HG02852 (cell line): ENCODE data around the gene VIT.
"Not testable (repeated sequence)": the region's sequence is repeated elsewhere in the genome, so short reads cannot be mapped to it uniquely, and the experiment has no call there.

Experiments used
- ATAC-seq: cut with Tn5 transposase; IDR thresholded peaks from one replicate; pipeline ENCODE4 v1.9.1; 2021; ENCODE audit warnings: mild to moderate bottlenecking, moderate library complexity; ENCODE audit not compliant: unreplicated experiment

Gene VIT

GRCh38 chr2:36801088-36801487 is 104.6 kb downstream of the VIT start:
- no peak for ATAC-seq

DNA sequence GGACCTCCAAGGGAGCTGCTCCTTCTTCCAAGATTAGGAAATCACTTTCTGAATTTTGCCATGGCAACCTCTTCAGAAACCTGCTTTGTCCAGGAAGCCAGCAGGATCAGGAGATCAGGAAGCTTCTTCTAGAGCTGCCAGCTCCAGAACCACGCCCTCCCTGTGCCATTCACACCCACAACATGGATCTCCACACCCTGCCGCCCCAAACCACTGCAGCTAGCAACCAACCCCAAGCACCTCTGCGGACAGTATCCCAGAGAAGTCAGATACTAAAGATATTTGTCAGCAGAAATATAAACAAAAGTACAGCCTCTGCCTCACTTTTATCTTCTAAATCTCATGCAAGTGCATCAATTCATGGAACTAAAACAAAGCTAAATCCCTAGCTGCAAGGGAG is 106.4 kb downstream of the VIT start:
- ATAC-seq = no peak

DNA sequence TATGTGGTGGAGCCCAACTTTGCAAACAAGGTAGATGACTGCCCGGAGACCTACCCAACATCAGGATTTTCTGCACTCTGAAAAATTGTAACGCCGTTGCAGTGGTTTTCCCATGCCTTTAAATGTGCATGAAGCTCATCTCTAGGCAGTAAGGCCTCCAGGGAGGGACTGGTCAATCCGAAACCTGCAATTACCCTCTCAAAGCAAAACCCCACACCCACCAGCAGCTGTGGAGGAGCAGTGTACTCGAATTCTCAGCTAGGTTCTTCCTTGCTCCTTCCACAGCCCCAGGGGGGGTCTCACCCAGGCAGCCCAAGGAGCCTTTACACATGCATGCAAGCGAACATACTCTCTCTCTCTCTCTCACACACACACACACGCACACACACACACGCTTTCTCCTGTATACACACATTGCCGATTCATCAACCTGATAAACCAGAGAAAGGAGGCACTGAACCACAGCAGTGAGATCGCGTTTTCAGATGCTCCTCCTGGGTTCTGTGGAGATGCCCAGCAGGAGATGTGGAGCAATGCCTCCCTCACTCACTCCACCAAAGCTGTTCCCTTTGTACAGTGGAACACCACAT is 109.2 kb downstream of the VIT start:
- no peak for ATAC-seq

GRCh38 chr2:36807223-36807886 is 110.8 kb downstream of the VIT start:
- ATAC-seq = no peak

DNA sequence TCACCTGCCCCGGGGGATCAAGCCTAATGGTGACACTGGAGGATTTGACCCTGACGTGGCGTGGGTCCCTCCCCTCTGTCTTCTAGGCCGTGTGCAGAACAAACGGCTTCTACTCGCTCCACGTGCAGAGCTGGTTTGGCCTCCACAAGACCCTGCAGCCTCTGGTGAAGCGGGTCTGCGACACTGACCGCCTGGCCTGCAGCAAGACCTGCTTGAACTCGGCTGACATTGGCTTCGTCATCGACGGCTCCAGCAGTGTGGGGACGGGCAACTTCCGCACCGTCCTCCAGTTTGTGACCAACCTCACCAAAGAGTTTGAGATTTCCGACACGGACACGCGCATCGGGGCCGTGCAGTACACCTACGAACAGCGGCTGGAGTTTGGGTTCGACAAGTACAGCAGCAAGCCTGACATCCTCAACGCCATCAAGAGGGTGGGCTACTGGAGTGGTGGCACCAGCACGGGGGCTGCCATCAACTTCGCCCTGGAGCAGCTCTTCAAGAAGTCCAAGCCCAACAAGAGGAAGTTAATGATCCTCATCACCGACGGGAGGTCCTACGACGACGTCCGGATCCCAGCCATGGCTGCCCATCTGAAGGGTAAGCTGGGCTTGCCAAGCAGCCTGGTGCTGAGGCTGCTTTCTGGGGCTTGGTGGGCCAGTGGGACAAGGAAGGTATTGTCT is 112.0 kb downstream of the VIT start:
- ATAC-seq = no peak

- ATAC-seq = no peak
Observed at GRCh38 chr2:36809069-36809445, 112.5 kb downstream of the VIT start.

- ATAC-seq = no peak
Observed at GRCh38 chr2:36811071-36811470, 114.6 kb downstream of the VIT start.

DNA sequence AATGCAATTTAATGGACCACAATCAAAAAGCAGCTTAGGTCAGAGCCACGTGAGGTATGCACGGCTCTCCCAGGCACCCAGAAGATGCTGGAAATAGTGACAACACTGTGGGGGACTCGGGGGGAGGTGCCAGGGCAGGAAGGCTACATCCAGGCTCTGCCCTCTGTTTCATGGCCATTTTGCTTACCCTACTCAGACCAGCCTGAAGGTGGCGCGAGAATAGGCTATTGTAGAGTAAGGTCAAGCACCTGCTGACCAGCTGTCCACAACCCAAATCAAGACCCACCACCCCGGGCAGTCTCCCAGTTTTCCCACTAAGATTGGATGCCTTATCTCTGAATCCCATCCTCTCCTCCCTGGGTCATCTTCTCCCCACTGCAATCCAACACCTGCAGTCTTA is 115.7 kb downstream of the VIT start:
- no peak for ATAC-seq

DNA sequence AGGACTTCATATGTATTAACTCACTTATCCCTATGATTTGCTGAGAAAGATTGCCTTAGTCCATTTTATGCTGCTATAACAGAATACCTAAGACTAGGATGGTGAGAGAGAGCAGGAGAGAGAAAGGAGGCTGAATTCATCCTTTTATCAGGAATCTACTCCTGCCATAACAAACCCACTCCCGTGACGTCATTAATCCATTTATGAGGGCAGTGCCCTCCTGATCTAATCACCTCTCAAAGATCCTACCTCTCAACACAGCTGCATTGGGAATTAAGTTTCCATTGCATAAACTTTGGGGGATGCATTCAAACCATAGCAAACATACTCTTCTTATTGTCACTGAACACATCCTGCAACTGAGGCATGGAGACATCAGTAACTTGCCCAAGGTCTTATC is 122.0 kb downstream of the VIT start:
- ATAC-seq = no peak

DNA sequence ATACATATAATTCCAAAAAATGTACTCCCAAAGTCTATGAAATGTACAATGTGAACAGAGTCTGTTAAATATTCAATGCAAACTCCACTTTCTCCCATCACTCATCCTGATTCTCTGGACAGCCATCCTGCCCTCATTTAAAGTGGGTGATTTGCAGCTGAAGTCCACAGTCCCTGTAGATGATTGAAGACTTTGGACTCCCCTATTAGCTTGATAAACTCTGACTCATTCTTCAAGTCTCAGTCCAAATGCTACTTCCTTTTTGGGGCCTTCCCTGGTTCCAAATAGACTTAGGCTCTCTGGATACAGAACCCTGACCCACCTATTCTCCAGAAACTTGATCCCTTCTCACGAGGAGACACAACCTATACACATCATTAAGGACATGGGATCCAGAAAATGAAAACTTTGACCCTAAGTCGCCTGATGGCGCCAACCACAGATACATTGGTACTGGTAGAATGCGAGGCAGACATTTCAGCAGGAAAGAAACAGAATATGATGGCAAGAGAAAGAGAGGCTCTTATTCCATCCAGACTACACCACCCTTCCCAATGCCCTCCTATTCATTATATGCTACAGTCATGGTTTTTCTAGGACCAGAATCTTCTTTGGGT is 122.7 kb downstream of the VIT start:
- ATAC-seq = no peak

- no peak for ATAC-seq
Observed at GRCh38 chr2:36820942-36821605, 124.6 kb downstream of the VIT start.

GRCh38 chr2:36823862-36824261 is 127.4 kb downstream of the VIT start:
- ATAC-seq = no peak

DNA sequence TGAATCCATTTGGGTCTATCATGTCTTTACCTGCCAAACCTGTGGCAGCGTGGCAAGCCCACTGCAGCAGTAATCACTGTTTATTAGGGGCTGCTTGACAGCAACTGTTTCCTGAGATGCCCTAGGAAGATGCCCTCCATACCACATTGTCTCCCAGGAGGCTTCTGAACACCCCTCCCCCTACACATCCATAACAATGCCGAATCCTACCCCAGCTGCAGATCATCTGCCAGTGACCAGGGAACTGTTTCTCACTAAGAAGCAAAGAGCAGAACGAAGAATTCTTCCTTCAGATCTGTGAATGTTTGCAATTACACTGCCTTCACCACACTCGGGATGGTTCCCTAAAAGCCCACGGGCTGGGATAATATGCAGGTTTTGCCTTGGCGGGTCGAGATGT is 127.8 kb downstream of the VIT start:
- no peak for ATAC-seq

DNA sequence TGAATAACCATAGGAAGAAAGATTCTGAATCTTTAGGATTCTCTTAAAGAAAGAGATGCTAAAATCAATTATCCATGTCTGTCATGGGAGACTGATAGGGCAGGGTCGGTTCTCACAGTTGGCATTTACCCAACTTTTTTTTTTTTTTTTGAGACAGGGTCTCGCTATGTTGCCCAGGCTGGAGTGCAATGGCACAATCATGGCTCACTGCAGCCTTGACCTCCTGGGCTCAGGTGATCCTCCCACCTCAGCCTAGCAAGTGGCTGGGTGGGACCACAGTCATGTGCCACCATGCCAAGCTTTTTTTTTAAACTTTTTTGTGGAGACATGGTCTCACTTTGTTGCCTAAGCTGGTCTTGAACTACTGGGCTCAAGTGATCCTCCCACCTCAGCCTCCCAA is 128.2 kb downstream of the VIT start:
- not testable (repeated sequence) for ATAC-seq

DNA sequence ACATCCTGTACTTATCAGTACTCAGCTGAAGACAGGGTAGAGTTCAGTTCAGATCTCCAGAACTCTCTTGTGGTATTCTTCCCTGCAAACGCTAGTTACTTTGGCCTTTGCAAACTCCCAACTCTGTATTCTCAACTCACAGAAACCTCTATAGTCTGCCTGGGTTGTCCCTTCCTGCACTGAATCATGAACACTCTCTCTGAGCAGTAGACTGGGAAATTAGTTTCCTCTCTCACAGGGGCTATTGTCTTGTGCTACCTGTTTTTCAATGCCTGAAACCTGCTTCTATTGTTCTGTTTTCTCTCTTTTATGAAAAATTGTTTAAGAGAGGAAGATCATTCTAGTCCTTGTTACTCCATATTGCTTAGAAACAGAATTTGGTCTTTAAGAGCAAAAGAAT is 134.7 kb downstream of the VIT start:
- no peak for ATAC-seq

GRCh38 chr2:36834203-36834602 is 137.7 kb downstream of the VIT start:
- no peak for ATAC-seq

DNA sequence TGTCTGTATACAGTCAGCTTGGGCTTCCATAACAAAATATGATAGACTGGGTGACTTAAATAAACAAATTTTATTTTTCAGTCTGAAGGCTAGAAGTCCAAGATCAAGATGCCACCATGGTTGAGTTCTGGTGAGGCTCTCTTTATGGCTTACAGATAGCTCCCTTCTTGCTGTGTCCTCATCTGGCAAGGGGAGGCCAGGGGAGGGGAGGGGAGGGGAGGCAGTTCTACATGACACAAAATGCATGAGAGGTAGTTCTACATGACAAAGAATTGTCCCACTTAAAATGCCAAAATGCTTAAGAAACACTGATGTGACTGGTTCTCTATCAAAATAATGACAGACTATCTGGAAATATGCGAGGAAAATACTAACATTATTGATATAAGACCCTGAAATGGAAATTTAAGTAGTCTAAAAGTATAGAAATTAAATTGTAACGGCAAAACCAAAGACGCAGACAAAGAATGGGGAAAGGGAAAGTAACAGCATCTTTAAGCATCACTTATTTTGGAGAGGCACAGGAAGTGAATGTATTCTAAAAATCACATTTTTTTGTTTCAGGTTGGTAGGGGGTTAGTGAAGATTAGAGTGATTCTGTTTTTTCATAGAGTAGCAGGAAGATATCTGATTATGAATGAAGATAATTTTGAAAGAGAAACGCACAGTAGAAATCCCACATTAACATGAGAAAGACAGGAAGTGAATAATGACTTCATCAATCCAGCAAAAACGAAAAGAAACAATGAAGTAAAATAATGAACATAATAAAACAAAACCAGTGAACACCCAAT is 138.4 kb downstream of the VIT start:
- no peak for ATAC-seq

- ATAC-seq = no peak
Observed at GRCh38 chr2:36839976-36840617, 143.6 kb downstream of the VIT start.

- ATAC-seq = no peak
Observed at GRCh38 chr2:36843838-36844237, 147.3 kb downstream of the VIT start.

GRCh38 chr2:36849265-36849664 is 152.8 kb downstream of the VIT start:
- ATAC-seq = no peak
